NB4 (cell line): ENCODE data around the gene LCN2.

Experiments used
- DNase-seq: peaks from one replicate; pipeline ENCODE4 v3.0.0; 2010; ENCODE audit warnings: low read depth
- H3K4me3 ChIP-seq: one replicate; pipeline ENCODE4 v1.5.1; 2011; ENCODE audit warnings: mild to moderate bottlenecking, low read depth, low read length, moderate library complexity
- MAX ChIP-seq: IDR thresholded peaks from 2 replicates; pipeline ENCODE4 v1.6.1; 2011; ENCODE audit warnings: low read depth, low read length
- MYC ChIP-seq: IDR thresholded peaks from 2 replicates; pipeline ENCODE4 v1.6.1; 2011; ENCODE audit warnings: low read depth, low read length
- POLR2A ChIP-seq: IDR thresholded peaks from 2 replicates; pipeline ENCODE4 v1.6.1; 2011; ENCODE audit warnings: mild to moderate bottlenecking; ENCODE audit not compliant: insufficient read length; ENCODE audit errors: extremely low read depth
- TF ChIP-seq, protein P1 (sequence below): IDR thresholded peaks from one replicate; pipeline ENCODE4 v1.5.1; 2012; ENCODE audit warnings: low read depth, low read length

LCN2 gene

GRCh38 chr9:128190516-128191405, 41.5 kb downstream of the LCN2 start:
- H3K4me3 ChIP-seq = peak overlapping the region; percentile 77
- TF ChIP-seq MYC = no peak
- TF ChIP-seq MAX = no peak
- TF ChIP-seq, protein P1, sequence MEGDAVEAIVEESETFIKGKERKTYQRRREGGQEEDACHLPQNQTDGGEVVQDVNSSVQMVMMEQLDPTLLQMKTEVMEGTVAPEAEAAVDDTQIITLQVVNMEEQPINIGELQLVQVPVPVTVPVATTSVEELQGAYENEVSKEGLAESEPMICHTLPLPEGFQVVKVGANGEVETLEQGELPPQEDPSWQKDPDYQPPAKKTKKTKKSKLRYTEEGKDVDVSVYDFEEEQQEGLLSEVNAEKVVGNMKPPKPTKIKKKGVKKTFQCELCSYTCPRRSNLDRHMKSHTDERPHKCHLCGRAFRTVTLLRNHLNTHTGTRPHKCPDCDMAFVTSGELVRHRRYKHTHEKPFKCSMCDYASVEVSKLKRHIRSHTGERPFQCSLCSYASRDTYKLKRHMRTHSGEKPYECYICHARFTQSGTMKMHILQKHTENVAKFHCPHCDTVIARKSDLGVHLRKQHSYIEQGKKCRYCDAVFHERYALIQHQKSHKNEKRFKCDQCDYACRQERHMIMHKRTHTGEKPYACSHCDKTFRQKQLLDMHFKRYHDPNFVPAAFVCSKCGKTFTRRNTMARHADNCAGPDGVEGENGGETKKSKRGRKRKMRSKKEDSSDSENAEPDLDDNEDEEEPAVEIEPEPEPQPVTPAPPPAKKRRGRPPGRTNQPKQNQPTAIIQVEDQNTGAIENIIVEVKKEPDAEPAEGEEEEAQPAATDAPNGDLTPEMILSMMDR = no peak
- no peak for TF ChIP-seq POLR2A
- DNase-seq = peak; percentile 39

- TF ChIP-seq MYC = no peak; the same call in 1 of the 2 replicates
- TF ChIP-seq POLR2A = peak; percentile 50
- TF ChIP-seq, protein P1 = peak; percentile 43
- TF ChIP-seq MAX = 0 out of 2 replicates have a peak, but pooled peaks have one; percentile 8
- peak within 1 kb of the TSS; percentile 77 for H3K4me3 ChIP-seq
- peak; percentile 87 for DNase-seq
These were observed 42.3 kb downstream of the LCN2 start, which contains the start of gene CIZ1 for GRCh38 chr9:128191406-128192046. TSS of gene CIZ1 (minus strand) at chr9:128191572. CDS start at chr9:128190857, 715 bp downstream.

- peak; percentile 78 for DNase-seq
- no peak for TF ChIP-seq POLR2A
- TF ChIP-seq MAX = no peak
- TF ChIP-seq, protein P1 = peak; percentile 22
- H3K4me3 ChIP-seq = no peak overlapping the region
These were observed 43.5 kb downstream of the LCN2 start for GRCh38 chr9:128192601-128193371.

DNA sequence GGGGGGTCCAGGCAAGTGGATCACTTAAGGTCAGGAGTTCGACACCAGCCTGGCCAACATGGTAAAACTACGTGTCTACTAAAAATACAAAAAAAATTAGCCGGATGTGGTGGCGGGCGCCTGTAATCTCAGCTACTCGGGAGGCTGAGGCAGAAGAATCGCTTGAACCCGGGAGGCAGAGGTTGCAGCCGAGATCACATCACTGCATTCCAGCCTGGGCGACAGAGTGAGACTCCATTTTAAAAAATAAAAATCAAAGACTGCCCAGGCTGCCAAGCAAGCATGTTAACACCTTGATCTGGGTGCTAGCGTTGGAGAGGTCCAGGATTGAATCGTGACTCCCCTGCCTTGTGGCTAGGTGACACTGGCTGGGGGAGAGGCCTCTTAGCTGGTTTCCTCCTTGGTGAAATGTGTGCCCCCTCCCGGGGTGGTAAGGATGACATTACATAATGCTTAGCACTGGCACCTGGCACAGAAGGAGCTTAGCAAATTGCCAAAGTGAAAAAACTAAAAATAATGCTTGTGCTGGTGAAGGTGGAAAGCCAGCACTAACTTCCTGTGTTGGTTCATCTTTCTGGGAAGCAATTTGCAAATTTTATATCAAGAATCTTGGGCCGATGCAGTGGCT, 44.3 kb downstream of the LCN2 start:
- TF ChIP-seq POLR2A (no peak), MAX (no peak), MYC (no peak)
- TF ChIP-seq, protein P1 = no peak
- H3K4me3 ChIP-seq = no peak overlapping the region
- DNase-seq = no peak

DNA sequence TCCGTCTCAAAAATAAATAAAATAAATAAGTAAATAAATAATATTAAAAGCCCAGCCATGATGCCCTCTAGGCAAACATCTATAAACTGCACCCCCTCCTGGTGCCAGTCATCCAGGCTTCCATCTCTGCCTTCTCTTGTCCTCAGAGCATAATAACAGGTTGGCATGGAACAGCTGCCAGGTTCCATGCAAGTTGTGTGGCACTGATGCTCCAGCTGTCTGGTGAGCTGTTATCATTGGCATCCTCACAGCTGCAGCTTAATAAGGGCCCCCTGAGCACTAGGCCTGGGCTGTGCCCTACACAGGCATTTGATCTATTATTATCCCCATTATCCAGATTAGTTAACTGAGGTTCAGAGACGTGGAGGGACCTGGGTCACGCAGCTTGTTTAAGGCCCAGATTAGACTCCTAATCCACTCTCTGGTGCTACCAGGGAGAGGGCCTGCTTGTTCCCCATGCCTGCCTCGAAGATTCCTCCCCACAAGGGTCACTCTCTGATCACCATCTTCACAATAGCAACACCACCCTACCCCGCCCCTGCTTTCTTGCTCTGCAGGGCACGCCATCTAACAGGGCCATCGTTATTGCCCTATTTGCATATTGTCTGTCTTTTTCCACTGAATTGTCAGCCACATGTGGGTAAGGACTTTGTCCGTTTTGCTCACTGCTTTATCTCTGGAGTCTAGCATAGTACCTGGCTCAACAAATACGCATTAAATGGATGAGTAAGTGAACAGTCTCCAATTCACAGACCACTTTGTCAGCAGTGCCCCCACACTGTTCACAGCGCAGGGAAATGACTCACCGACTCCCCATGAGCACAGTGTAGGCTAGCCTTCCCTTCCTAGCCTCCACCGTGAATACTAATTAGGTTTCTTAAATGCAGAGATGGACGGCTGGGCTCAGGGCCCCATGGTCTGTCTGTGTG, 52.5 kb downstream of the LCN2 start:
- no peak overlapping the region for H3K4me3 ChIP-seq
- TF ChIP-seq MAX = no peak
- no peak for TF ChIP-seq MYC
- TF ChIP-seq, protein P1 = no peak
- no peak for TF ChIP-seq POLR2A
- no peak for DNase-seq
